ENCODE measurements around the gene DNALI1.
"Not testable (repeated sequence)": the region's sequence is repeated elsewhere in the genome, so short reads cannot be mapped to it uniquely, and the experiment has no call there.

The DNALI1 gene

DNA sequence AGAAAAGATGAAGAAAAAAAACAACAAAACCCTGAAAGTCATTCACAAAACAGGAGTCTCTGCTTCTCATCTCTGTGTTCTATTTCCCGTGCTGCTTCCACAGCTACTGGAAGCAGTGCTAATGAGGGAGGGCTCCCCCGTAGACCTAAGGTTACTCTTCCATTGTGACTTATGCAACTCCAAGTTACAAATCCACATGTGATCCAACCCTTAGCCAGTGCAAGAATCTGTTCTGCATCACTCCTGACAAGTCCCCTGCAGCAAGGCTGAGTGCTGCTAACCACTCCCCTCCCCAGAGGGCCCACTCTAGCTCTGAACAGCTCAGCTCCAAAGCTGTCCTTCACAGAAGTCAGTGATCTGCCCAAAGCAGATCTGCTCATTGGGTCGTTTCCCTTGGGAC is 10.3 kb downstream of the DNALI1 start:
- no peaks in the 10 kb centered on the region for H3K9me3 Mint-ChIP-seq
- peaks cover 68% of the 10 kb centered on the region for H3K36me3 Mint-ChIP-seq
- H3K27ac Mint-ChIP-seq = no peak overlapping the region
- no peak overlapping the region for H3K4me3 Mint-ChIP-seq
- no peak for ATAC-seq
- no peaks in the 10 kb centered on the region for H3K4me1 Mint-ChIP-seq
- no peaks in the 10 kb centered on the region for H3K27me3 Mint-ChIP-seq

DNA sequence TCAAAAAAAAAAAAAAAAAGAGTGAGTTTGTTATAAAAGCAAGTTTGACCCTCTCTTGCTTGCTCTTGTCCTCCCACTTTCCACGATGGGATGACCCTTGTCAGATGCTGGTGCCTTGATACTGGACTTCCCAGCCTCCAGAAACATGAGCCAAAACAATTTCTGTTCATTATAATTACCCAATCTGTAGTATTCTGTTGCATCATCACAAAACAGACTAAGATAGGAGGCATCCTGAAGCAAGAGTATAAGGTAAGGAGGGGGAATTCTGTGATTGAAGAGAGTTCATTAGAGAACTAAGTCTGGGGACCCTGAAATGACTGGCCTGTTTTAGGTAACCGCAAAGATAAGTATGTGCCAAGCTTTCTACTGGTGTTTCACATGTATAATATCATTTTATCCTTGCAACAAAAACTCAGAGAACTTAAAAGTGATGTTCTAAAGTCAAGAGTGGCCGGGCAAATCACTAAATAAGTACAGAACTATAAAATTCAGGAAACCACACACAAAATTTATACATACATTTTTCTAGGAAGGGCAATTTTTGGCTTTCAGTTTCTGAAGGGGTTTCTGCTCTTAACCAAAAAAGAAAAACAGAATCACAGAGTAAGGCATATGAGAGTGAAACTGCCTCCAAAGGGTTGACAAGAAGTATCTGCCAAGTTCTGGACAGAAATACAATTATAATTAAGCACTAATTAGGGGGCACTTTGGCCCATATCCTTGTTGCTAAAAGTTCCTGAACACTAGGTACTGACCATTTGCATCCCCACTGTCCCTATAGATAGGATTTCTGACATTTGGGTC is 14.0 kb downstream of the DNALI1 start:
- peaks cover 88% of the 10 kb centered on the region for H3K36me3 Mint-ChIP-seq
- H3K27ac Mint-ChIP-seq = no peak overlapping the region
- H3K27me3 Mint-ChIP-seq = no peaks in the 10 kb centered on the region
- ATAC-seq = no peak
- no peaks in the 10 kb centered on the region for H3K9me3 Mint-ChIP-seq
- no peak overlapping the region for H3K4me3 Mint-ChIP-seq
- no peaks in the 10 kb centered on the region for H3K4me1 Mint-ChIP-seq

DNA sequence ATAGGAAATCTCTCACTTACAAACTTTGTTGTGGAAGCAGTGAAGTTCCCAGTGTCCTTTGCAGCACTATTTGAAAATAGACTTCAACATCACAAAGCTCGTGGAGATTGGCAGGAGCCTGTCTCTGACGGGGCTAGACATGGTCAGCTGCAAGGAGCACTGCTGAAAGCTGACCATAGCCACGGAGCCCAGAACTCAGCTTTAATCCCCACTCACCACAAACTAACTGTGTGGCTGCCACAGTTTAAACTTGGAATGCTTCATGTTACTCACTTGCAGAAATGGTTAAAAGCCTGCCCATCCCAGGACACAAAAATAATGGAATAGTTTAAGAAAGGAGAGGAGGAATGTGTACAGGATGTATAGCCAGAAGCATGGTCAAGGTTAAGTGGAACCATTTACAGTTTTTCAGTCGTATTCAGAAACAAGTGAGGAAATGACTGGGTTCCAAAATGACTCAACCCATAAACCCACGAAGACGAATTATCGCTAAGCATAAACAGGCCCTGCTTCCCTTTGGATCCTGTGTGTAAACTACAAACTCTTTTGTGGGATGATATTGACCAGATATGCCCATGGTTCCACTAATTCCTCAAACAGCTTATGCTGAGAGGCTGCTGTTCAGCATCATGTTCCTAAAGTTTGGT is 18.2 kb downstream of the DNALI1 start:
- no peak overlapping the region for H3K27ac Mint-ChIP-seq
- H3K4me1 Mint-ChIP-seq = no peaks in the 10 kb centered on the region
- peaks cover 77% of the 10 kb centered on the region for H3K36me3 Mint-ChIP-seq
- no peaks in the 10 kb centered on the region for H3K27me3 Mint-ChIP-seq
- ATAC-seq = no peak
- no peaks in the 10 kb centered on the region for H3K9me3 Mint-ChIP-seq
- H3K4me3 Mint-ChIP-seq = no peak overlapping the region

DNA sequence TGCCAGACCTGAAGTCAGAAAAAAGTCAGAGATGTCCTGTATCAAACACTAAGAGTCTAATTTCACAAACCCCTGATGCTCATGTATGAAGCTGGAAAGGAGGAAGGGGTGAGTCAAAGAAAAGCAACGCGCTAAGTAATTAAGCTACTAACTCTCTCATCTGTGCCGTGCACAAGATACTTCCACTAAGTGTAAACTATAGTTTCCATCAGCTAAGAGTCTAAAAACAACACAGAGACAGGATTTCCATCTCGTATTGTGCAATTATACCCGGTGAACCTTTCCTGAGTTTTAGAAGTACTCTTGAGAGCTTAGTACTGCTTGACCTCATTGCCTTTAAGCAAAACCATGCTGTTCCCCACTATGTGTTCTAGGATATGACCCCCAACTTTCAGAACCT is 19.0 kb downstream of the DNALI1 start:
- H3K4me3 Mint-ChIP-seq = no peak overlapping the region
- H3K27me3 Mint-ChIP-seq = no peaks in the 10 kb centered on the region
- H3K27ac Mint-ChIP-seq = no peak overlapping the region
- H3K9me3 Mint-ChIP-seq = no peaks in the 10 kb centered on the region
- no peaks in the 10 kb centered on the region for H3K4me1 Mint-ChIP-seq
- H3K36me3 Mint-ChIP-seq = peaks cover 77% of the 10 kb centered on the region
- ATAC-seq = no peak

- H3K4me1 Mint-ChIP-seq, H3K4me3 Mint-ChIP-seq, ATAC-seq, H3K27me3 Mint-ChIP-seq, H3K9me3 Mint-ChIP-seq, H3K27ac Mint-ChIP-seq: not testable (repeated sequence)
- peaks cover 71% of the 10 kb centered on the region for H3K36me3 Mint-ChIP-seq
These were observed 27.8 kb downstream of the DNALI1 start for GRCh38 chr1:37584544-37584943.

DNA sequence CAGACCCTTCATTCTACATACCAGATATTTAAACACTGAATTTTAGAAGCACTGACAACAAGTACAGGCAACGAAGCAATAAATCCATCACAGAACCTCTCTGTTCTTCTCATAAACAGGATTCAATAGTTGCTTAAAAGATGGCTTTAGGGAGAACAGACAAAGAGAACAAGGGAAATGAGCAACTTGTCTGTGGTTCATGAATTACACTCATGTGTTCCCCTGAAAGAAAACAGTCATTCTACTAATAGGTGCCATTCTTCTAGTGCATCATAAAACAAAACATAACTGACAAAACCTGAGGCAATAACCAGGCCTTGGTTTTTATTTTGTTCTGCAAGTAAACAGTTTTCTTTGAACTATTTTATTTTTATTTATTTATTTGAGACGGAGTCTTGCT is 32.2 kb downstream of the DNALI1 start:
- H3K4me1 Mint-ChIP-seq = no peaks in the 10 kb centered on the region
- H3K27me3 Mint-ChIP-seq = no peaks in the 10 kb centered on the region
- no peaks in the 10 kb centered on the region for H3K9me3 Mint-ChIP-seq
- H3K36me3 Mint-ChIP-seq = peaks cover 44% of the 10 kb centered on the region
- H3K4me3 Mint-ChIP-seq = no peak overlapping the region
- no peak for ATAC-seq
- H3K27ac Mint-ChIP-seq = no peak overlapping the region

GRCh38 chr1:37593726-37594125 is 37.0 kb downstream of the DNALI1 start:
- no peak overlapping the region for H3K27ac Mint-ChIP-seq
- H3K36me3 Mint-ChIP-seq = peaks cover 15% of the 10 kb centered on the region
- H3K4me3 Mint-ChIP-seq = no peak overlapping the region
- peaks cover 23% of the 10 kb centered on the region for H3K4me1 Mint-ChIP-seq
- H3K9me3 Mint-ChIP-seq = no peaks in the 10 kb centered on the region
- H3K27me3 Mint-ChIP-seq = no peaks in the 10 kb centered on the region
- ATAC-seq = no peak

DNA sequence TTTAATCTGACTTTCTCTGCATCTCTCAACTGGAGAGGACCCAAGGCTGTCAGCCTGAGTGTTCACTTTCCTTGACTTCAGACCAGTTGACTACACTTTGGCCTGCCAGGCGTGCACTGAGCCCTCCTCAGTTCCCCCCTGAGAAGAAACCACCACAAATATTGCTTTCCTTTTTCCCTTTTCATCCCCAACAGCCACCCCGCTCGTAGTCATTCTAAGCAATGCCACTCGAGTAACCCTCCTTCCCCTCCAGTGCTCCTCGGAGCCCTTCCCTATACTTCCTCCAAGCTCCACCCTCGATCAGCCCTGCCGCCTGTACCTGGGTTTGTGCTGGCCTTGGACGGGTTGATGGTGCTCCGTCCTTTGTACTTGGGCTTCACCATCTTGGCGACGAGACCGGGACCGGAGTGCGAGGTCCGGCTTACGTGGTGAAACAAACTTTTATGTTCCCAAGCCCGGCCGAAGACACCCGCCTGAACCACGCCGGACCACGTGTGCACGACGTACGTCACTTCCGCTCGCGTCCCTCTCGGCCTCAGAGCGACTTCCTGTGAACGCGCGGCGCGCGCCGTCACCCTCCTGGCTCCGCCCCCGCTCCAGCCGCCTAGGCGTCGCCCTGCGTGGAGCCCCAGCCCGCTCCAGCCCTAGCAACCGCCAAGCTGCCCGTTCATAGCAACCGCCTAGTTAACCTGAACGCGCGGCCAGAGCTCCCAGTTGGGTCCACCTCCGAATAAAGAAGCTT is 38.9 kb downstream of the DNALI1 start, which contains the start of gene GNL2:
GNL2 (minus strand) TSS at position 498 of the 742 bp plus-strand sequence; CDS start at position 383, 115 bp downstream.
- H3K4me1 Mint-ChIP-seq = peaks cover 23% of the 10 kb centered on the region

GRCh38 chr1:37596182-37596667 is 39.5 kb downstream of the DNALI1 start:
- Mint-ChIP-seq H3K36me3 (no peaks in the 10 kb centered on the region), H3K27me3 (no peaks in the 10 kb centered on the region), H3K27ac (peak overlapping the region; percentile 95), H3K4me1 (peaks cover 23% of the 10 kb centered on the region), H3K4me3 (peak overlapping the region; percentile 99), H3K9me3 (no peaks in the 10 kb centered on the region)
- no peak for ATAC-seq

More for the DNA sequence above, 38.9 kb downstream of the DNALI1 start, which contains the start of gene GNL2:
- no peaks in the 10 kb centered on the region for H3K27me3 Mint-ChIP-seq
- peak within 1 kb of the TSS; percentile 95 for H3K27ac Mint-ChIP-seq
- peaks cover 5% of the 10 kb centered on the region for H3K36me3 Mint-ChIP-seq
- peak within 1 kb of the TSS; percentile 99 for H3K4me3 Mint-ChIP-seq
- no peaks in the 10 kb centered on the region for H3K9me3 Mint-ChIP-seq
- ATAC-seq = peak; percentile 100

- Mint-ChIP-seq H3K4me1 (peaks cover 23% of the 10 kb centered on the region), H3K4me3 (no peak overlapping the region), H3K9me3 (no peaks in the 10 kb centered on the region), H3K36me3 (no peaks in the 10 kb centered on the region), H3K27me3 (peaks cover 11% of the 10 kb centered on the region), H3K27ac (no peak overlapping the region)
- no peak for ATAC-seq
These were observed 43.2 kb downstream of the DNALI1 start for GRCh38 chr1:37599940-37600339.

- Mint-ChIP-seq H3K9me3 (no peaks in the 10 kb centered on the region), H3K36me3 (no peaks in the 10 kb centered on the region), H3K4me3 (no peak overlapping the region), H3K4me1 (peaks cover 9% of the 10 kb centered on the region), H3K27ac (no peak overlapping the region), H3K27me3 (peaks cover 21% of the 10 kb centered on the region)
- no peak for ATAC-seq
These were observed 44.7 kb downstream of the DNALI1 start for GRCh38 chr1:37601441-37601840.

- Mint-ChIP-seq H3K4me3 (peak overlapping the region; percentile 28), H3K4me1 (peaks cover 6% of the 10 kb centered on the region), H3K9me3 (no peaks in the 10 kb centered on the region), H3K27me3 (peaks cover 22% of the 10 kb centered on the region), H3K36me3 (no peaks in the 10 kb centered on the region), H3K27ac (no peak overlapping the region)
- ATAC-seq = peak; percentile 45
These were observed 46.3 kb downstream of the DNALI1 start for GRCh38 chr1:37602750-37603694.

GRCh38 chr1:37605061-37605650 is 48.4 kb downstream of the DNALI1 start:
- no peaks in the 10 kb centered on the region for H3K9me3 Mint-ChIP-seq
- no peaks in the 10 kb centered on the region for H3K36me3 Mint-ChIP-seq
- H3K4me1 Mint-ChIP-seq = peaks cover 6% of the 10 kb centered on the region
- peaks cover 22% of the 10 kb centered on the region for H3K27me3 Mint-ChIP-seq
- no peak for ATAC-seq
- H3K4me3 Mint-ChIP-seq = no peak overlapping the region
- no peak overlapping the region for H3K27ac Mint-ChIP-seq

DNA sequence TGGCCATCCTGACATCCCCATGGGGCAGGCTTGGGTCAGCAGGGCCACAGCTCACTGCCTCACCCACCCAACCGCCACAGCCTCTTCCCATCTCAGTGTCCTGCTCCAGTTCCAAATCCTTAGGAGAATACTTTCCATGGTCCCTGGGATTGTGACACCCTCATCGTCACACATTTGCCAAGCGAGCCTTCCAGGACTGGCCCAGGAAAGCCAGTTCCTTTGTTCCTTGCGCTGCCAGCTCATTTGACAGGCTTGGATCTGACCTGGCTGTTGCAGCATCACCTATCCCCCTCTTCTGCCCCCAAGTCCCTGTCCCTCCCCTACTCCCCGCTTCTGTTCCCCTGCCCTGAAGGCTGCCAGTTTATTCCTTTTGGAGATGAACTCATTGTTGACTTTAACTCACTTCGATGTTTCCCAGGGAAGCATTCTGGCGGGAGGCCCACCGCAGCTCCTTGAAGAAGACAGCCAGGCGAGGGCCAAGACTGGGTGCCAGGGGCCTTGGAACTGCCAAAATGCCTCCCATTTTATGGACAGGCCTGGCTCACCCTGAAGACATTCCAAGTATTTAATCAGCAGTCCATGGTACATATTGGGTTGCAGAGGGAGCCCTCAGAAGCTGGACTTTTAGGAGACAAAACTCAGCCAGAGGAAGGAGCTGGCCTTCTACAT is 49.2 kb downstream of the DNALI1 start:
- H3K4me1 Mint-ChIP-seq = peaks cover 6% of the 10 kb centered on the region
- peaks cover 22% of the 10 kb centered on the region for H3K27me3 Mint-ChIP-seq
- H3K27ac Mint-ChIP-seq = no peak overlapping the region
- no peaks in the 10 kb centered on the region for H3K9me3 Mint-ChIP-seq
- ATAC-seq = no peak
- no peaks in the 10 kb centered on the region for H3K36me3 Mint-ChIP-seq
- no peak overlapping the region for H3K4me3 Mint-ChIP-seq
